ENCODE results near the gene KIF27. TPM values are rescaled to one million over a fixed set of nuclear protein-coding genes. Genes with fewer than 3 reads are reported as not detected.

Gene KIF27, protein sequence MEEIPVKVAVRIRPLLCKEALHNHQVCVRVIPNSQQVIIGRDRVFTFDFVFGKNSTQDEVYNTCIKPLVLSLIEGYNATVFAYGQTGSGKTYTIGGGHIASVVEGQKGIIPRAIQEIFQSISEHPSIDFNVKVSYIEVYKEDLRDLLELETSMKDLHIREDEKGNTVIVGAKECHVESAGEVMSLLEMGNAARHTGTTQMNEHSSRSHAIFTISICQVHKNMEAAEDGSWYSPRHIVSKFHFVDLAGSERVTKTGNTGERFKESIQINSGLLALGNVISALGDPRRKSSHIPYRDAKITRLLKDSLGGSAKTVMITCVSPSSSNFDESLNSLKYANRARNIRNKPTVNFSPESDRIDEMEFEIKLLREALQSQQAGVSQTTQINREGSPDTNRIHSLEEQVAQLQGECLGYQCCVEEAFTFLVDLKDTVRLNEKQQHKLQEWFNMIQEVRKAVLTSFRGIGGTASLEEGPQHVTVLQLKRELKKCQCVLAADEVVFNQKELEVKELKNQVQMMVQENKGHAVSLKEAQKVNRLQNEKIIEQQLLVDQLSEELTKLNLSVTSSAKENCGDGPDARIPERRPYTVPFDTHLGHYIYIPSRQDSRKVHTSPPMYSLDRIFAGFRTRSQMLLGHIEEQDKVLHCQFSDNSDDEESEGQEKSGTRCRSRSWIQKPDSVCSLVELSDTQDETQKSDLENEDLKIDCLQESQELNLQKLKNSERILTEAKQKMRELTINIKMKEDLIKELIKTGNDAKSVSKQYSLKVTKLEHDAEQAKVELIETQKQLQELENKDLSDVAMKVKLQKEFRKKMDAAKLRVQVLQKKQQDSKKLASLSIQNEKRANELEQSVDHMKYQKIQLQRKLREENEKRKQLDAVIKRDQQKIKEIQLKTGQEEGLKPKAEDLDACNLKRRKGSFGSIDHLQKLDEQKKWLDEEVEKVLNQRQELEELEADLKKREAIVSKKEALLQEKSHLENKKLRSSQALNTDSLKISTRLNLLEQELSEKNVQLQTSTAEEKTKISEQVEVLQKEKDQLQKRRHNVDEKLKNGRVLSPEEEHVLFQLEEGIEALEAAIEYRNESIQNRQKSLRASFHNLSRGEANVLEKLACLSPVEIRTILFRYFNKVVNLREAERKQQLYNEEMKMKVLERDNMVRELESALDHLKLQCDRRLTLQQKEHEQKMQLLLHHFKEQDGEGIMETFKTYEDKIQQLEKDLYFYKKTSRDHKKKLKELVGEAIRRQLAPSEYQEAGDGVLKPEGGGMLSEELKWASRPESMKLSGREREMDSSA (N-terminal part only)
- polyA plus RNA-seq (2011; rRNA removed) = 1.1 and 2.1 TPM in 2 replicates
- polyA minus RNA-seq (2011; rRNA and poly(A)+ RNA removed) = 1.4 and 2.2 TPM in 2 replicates

DNA sequence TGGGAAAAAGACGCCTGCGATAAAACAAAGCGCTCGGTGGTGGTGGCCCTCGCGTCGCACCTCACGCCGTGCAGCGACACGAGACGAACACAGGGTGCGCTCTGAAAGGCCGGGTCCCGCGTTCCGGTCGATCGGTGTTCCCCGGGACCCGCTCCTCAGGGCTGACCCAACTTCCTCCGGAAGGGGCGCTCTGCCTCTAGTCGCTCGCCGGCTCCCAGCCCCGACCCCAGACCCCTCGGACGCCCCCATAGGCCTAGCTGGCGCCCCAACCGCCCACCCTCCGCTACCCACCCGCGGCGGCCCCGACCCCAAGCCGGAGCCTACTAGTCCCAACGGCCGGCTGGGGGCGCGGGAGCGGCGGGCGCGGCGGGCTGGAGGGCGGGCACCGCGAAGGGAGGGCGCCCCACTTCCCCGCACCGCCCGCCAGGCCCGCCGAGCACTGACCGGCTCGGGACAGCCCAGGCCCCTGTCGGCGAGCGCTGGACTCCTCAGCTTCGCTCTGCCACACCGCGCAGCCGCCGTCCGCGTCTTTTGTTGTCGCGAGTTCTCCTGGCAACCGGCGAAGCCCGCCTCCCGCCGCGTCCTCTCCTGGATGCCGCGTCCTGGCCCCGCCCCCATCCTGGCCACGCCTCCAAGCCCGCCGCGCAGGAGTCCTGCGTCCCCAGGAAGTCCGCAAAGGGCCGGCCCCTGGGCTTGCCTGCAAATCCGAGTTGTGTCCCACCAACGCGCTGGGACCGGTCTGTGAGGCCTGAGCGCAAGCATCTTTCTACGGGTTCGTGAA lies at the start of gene KIF27:
Gene KIF27 (minus strand): TSS at position 506 of the 781 bp plus-strand sequence. CDS start 5,841 bp downstream, outside the sequence.
- TF ChIP-seq, protein P1, sequence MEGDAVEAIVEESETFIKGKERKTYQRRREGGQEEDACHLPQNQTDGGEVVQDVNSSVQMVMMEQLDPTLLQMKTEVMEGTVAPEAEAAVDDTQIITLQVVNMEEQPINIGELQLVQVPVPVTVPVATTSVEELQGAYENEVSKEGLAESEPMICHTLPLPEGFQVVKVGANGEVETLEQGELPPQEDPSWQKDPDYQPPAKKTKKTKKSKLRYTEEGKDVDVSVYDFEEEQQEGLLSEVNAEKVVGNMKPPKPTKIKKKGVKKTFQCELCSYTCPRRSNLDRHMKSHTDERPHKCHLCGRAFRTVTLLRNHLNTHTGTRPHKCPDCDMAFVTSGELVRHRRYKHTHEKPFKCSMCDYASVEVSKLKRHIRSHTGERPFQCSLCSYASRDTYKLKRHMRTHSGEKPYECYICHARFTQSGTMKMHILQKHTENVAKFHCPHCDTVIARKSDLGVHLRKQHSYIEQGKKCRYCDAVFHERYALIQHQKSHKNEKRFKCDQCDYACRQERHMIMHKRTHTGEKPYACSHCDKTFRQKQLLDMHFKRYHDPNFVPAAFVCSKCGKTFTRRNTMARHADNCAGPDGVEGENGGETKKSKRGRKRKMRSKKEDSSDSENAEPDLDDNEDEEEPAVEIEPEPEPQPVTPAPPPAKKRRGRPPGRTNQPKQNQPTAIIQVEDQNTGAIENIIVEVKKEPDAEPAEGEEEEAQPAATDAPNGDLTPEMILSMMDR (IDR thresholded peaks at IDR 0.05; ENCODE audit: low read depth, low read length) = peak; percentile 7; the same call in 1 of the 2 replicates
- H3K27me3 ChIP-seq (ENCODE audit: control insufficient read depth, insufficient read depth, low read length) = no peaks in the 10 kb centered on the region
- peak within 1 kb of the TSS; percentile 70 for H3K4me3 ChIP-seq (ENCODE audit: low read depth, low read length)
- CTCF ChIA-PET = interaction anchor here (0.6 to 2.4 kb wide), 22 partner anchors 9 to 1321 kb away, joined by 3 to 14 read pairs (median 4); no protein-coding TSS in a partner anchor
- H3K9me3 ChIP-seq (ENCODE audit: control insufficient read depth, insufficient read depth, low read length) = no peaks in the 10 kb centered on the region; the same call in 1 of the 2 replicates
- DNase-seq (ENCODE audit: low read depth, low spot score) = peak; percentile 94
- POLR2A ChIA-PET = interaction anchor here (0.5 to 1.7 kb wide), 6 partner anchors 11 to 1822 kb away, joined by 3 to 15 read pairs (median 5); partner anchors contain the start of genes HNRNPK and RMI1
- peak within 1 kb of the TSS; percentile 61 for H3K27ac ChIP-seq (ENCODE audit: low read depth, low read length)

GRCh38 chr9:83969602-83970001 lies 48.4 kb upstream of the KIF27 start:
- H3K4me3 ChIP-seq (ENCODE audit: low read depth, low read length) = no peak overlapping the region
- TF ChIP-seq, protein P1 (IDR thresholded peaks at IDR 0.05; ENCODE audit: low read depth, low read length) = no peak
- no peak overlapping the region for H3K27ac ChIP-seq (ENCODE audit: low read depth, low read length)
- no peaks in the 10 kb centered on the region for H3K27me3 ChIP-seq (ENCODE audit: control insufficient read depth, insufficient read depth, low read length)
- H3K9me3 ChIP-seq (ENCODE audit: control insufficient read depth, insufficient read depth, low read length) = no peaks in the 10 kb centered on the region
- POLR2A ChIA-PET = no interaction called here
- no peak for DNase-seq (ENCODE audit: low read depth, low spot score)
- CTCF ChIA-PET = no interaction called here

DNA sequence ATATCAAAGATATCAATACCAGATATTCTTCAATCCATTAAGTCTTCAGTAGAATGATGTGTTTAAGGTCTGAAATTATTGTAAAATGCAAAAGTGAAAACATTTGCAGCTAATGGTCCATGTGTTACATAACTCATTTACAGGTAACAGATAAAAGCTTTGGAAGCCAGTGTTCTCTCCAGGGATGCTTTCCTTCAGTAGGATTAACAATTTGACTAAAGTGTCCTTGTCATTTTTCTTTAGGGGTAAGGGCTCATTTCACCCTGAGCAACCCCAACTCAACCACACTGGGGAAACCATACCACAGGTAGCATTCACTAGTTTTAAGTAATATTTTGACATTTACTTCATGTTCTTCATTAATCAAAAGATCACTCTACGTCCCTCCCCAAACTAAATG lies 45.8 kb upstream of the KIF27 start:
- TF ChIP-seq, protein P1 (IDR thresholded peaks at IDR 0.05; ENCODE audit: low read depth, low read length) = no peak
- no peak for DNase-seq (ENCODE audit: low read depth, low spot score)
- Histone ChIP-seq H3K27me3 (ENCODE audit: control insufficient read depth, insufficient read depth, low read length) (no peaks in the 10 kb centered on the region), H3K9me3 (ENCODE audit: control insufficient read depth, insufficient read depth, low read length) (no peaks in the 10 kb centered on the region), H3K4me3 (ENCODE audit: low read depth, low read length) (no peak overlapping the region), H3K27ac (ENCODE audit: low read depth, low read length) (no peak overlapping the region)
- POLR2A ChIA-PET = interaction anchor here (1.4 kb wide), 1 partner anchor 13 kb away, joined by 6 read pairs; the partner anchor contains the start of genes HNRNPK and RMI1
- CTCF ChIA-PET = interaction anchor here (1.5 kb wide), 1 partner anchor 294 kb away, joined by 4 read pairs; no protein-coding TSS in a partner anchor

DNA sequence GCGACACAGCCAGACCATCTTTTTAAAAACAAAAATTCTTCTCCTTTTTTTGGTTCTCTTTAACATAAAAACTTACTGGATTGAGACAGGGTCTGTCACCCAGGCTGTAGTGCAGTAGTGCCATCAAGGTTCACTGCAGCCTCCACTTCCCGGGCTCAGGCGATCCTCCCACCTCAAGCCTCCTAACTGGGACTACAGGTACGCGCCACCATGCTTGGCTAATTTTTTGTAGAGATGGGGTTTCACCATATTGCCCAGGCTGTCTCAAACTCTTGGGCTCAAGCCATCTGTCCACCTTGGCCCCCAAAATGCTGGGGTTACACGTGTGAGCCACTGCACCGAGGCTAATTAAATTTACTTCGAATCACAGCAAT lies 45.0 kb upstream of the KIF27 start:
- DNase-seq (ENCODE audit: low read depth, low spot score) = no peak
- no peak overlapping the region for H3K4me3 ChIP-seq (ENCODE audit: low read depth, low read length)
- ChIA-PET CTCF (interaction anchor here (1.5 to 1.9 kb wide), 2 partner anchors 295 kb away, joined by 4 to 7 read pairs; no protein-coding TSS in a partner anchor), POLR2A (interaction anchor here (1.5 kb wide), 1 partner anchor 295 kb away, joined by 5 read pairs; no protein-coding TSS in a partner anchor)
- H3K9me3 ChIP-seq (ENCODE audit: control insufficient read depth, insufficient read depth, low read length) = no peaks in the 10 kb centered on the region
- peak overlapping the region; percentile 24 for H3K27ac ChIP-seq (ENCODE audit: low read depth, low read length)
- no peaks in the 10 kb centered on the region for H3K27me3 ChIP-seq (ENCODE audit: control insufficient read depth, insufficient read depth, low read length)
- TF ChIP-seq, protein P1 (IDR thresholded peaks at IDR 0.05; ENCODE audit: low read depth, low read length) = no peak
